OCI-LY7 (cell line): ENCODE results near the gene ZFYVE16.

Source experiments
- EZH2phosphoT487 ChIP-seq: fragments of 200-600 bp; sonication (generic); IDR thresholded peaks from 2 replicates; pipeline ENCODE4 v1.6.1; 2018; ENCODE audit warnings: low read depth, borderline replicate concordance, mild to moderate bottlenecking, mixed run types, antibody characterized with exemption, low read length, moderate library complexity, mixed read lengths
- TF ChIP-seq, protein P1 (sequence below): fragments of 200-600 bp; sonication (generic); conservative IDR thresholded peaks from 2 replicates; pipeline ENCODE4 v1.5.1; 2014; ENCODE audit warnings: mild to moderate bottlenecking, antibody characterized with exemption, low read length, moderate library complexity, mixed read lengths

DNA sequence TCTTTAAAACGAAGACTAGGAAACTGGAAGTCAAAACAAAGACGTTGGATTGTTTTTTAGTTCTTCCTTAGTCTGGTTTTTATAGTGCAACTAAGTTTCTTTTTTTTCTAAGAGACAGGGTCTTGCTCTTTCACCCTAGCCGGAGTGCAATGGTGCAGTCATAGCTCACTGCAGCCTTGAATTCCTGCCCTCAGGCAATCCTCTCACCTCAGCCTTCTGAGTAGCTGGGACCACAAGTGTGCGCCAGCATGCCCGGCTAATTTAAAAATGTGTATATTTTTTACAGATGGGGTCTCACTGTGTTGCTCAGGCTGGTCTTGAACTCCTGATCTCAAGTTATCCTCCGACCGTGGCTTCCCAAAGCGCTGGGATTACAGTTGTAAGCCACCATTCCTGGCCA lies 27.6 kb downstream of the ZFYVE16 start:
- TF ChIP-seq, protein P1, sequence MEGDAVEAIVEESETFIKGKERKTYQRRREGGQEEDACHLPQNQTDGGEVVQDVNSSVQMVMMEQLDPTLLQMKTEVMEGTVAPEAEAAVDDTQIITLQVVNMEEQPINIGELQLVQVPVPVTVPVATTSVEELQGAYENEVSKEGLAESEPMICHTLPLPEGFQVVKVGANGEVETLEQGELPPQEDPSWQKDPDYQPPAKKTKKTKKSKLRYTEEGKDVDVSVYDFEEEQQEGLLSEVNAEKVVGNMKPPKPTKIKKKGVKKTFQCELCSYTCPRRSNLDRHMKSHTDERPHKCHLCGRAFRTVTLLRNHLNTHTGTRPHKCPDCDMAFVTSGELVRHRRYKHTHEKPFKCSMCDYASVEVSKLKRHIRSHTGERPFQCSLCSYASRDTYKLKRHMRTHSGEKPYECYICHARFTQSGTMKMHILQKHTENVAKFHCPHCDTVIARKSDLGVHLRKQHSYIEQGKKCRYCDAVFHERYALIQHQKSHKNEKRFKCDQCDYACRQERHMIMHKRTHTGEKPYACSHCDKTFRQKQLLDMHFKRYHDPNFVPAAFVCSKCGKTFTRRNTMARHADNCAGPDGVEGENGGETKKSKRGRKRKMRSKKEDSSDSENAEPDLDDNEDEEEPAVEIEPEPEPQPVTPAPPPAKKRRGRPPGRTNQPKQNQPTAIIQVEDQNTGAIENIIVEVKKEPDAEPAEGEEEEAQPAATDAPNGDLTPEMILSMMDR, result no peak
- no peak for TF ChIP-seq EZH2phosphoT487
